HG02623 (cell line): ENCODE results near the gene C1QTNF6.

Experiments used
- ATAC-seq: cut with Tn5 transposase; IDR thresholded peaks from one replicate; pipeline ENCODE4 v1.9.1; 2021; ENCODE audit warnings: moderate library complexity; ENCODE audit not compliant: unreplicated experiment

Gene C1QTNF6

DNA sequence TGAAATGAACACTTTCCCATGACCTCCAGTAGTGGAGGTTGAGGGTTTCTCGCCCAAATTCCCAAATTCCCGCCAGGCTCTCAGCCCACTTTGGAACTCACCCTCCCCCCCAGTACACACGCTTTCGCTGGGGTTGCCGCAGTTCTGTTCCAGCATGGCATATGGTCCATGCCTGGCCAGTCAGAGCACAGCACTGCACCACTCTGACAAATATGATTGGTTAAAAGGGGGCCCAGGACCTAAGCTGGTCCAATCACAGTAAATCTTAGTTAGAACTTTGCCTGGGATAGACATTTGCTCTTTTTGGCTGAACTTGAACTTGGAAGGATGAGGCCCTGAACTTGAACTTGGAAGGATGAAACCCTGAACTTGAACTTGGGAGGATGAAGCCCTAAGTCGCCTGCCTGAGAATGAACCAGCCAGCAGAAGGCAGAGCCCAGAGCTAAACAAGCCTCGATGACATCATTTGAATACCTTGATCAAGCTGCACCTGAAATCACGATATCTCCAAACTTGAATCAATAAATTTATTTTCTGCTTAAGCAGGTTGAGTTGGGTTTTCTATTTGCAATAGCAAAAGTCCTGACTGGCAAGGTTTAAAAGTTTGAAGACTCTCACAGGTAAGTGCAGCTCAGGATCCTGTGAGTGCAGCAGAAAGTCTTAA lies 36.8 kb upstream of the C1QTNF6 start:
- ATAC-seq, result no peak

DNA sequence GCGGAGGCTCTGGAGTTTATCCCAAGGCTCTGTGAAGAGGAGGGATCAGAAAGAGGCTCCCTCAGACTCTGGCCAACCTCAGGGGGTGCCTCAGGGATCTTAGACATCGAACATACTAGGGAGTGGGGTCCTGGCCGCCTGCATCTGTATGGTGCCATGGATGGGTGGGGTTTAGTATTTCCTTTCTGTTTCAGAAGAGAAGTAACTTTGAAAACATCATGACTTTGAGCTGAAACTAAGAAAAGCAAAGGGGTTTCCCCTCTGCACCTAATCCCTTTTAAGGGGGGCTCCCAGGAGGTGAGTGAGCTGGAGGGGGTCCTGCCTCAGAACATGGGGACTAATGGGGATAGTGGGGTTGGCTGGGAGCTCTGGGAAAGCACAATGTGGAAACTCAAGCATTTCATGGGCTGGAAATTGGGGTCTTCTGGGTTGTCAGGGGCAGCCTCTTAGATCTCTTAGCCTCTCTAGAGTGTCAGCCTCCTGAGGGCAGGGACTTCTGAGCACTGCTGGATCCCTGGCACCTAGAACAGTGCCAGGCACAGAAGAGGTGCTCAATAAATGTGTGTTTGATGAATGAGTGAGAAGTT lies 36.0 kb upstream of the C1QTNF6 start:
- no peak for ATAC-seq

DNA sequence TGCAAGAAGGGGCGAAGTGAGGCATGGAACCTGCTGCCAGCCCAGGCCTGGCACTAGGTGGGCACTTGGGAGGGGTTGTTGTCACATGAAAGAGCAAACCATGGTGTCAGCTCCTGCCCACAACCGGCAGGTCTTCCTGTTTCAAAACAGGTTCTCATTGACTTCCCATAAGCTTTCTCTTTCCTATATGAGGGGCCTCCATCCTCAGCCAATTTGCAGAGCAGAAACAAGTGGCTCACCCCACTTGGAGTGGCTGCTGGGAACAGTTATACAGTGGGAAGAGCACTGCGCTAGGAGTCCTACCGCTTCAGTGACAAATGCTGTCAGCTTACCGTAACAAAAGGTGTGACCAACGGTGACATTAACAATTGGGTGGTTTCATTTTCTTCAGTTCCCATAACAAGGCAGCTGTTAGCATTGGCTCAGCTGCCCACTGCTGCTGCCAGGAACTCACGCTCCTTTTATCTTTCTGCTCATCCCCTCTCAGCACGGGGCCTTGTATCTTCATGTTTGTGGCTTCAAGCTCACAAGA lies 34.5 kb upstream of the C1QTNF6 start:
- no peak for ATAC-seq

DNA sequence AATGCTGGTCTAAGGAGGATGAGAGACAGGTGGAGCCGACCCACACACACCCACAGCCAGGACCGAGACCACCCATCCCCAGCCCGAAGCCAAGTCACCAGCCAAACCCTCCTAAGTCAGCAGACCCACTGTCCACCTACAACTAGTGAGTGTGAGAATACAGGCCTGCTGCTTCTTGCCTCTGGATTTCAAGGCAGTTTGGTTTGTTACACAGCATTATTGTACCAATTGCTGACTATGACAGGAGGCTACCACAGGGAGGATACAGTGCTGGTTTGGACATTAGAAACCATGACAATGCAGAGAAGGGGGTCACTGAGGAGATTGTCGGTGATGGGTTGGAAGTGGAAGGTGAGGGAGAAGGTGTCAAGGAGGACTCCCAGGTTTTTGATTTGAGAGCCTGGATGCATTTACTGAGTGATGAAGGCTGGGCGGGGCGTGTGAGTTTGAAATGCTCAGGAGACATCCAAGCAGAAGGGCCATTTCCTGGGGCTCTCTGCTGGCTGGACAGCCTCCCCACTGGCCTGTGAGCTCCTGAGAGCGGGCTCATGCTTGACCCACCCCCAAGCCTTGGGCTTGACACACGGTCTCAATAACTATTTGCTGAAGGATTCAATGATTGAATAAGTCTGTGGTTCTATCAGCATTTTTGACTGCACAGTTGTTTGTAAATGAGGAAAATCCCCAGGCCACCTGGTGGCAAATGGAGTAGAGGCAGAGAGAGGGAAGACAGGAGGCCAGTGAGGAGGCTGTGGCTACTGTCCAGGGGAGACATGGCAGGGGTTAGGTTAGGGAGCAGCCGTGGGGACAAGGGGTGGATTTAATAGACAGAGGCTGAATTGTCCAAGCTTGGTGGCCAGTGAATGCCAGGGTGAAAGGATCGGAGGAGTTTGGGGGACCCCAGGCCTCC lies 33.6 kb upstream of the C1QTNF6 start:
- no peak for ATAC-seq

DNA sequence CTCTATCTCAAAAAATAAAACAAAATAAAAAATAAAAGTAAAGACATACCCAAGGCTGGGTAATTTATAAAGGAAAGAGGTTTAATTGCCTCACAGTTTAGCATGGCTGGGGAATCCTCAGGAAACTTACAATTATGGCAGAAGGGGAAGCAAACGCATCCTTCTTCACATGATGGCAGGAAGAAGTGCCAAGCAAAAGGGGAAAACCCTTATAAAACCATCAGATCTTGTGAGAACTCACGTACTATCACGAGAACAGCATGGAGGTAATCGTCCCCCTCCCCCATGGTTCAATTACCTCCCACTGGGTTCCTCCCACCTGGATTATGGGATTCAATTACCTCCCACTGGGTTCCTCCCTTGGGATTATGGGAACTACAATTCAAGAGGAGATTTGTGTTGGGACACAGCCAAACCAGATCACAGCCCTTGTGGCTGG lies 32.5 kb upstream of the C1QTNF6 start:
- no peak for ATAC-seq

DNA sequence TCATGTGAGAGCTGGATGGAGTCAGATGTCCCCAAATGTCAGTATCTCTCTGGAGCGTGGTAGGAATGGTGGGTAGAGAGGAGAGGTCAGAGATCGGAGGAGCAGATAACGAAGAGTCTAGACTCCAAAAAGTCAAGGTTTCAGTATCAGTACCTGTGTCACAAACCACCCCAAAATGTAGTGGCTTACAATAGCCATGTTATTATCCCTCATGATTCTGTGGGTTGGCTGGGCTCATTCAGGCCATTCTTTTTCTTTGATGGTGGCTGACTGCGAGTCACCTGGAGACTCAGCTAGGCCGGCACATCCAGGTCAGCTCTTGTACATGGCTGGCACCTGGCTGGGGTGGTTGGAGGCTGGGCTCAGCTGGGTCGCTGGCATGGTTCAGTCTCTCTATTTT lies 31.5 kb upstream of the C1QTNF6 start:
- ATAC-seq, result no peak

DNA sequence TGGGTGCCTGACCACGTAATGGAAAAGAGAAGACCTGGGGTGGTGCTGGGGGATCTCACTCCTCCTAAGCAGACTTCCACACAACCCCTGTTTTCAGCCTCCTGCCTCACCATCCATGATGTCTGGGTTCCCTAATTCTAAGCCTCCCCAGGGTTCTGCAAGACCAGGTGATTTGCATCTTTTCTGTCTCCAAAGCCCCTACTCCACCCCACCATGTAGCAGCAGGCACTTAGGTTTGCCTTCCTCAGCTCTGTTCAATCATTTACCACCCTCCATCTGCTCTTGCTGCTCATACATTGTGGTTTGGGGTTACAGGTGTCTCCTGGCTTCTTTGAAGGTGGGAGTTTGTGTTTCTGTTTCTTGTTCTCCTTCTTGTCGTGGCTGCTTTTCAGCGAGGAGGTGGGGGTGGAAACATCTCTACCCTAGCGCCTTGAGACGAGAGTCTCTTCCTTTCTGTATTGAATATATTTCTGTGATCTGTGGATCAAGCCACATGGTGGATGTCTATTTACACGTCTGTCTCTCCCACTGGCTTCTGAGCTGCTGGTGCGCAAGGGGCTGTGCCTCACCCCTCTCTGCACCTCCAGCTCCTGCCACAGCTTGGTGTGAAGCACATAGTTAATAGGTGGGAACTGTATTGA lies 30.8 kb upstream of the C1QTNF6 start:
- peak; percentile 70 for ATAC-seq

DNA sequence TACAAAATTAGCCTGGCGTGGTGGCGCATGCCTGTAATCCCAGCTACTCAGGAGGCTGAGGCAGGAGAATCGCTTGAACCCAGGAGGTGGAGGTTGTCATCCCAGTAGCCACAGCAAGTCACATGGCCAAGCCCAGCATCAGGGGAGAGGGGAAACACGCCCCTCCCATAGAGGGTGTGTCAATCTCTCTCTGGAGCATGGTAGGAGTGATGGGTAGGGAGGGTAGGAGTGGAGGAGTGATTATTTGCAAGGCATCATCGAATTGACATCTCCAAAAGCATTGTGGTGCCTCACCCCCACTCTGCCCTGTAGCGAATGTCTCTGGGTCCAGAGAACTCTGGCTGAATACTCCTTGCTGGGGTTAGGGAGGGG lies 30.3 kb upstream of the C1QTNF6 start:
- peak; percentile 18 for ATAC-seq

DNA sequence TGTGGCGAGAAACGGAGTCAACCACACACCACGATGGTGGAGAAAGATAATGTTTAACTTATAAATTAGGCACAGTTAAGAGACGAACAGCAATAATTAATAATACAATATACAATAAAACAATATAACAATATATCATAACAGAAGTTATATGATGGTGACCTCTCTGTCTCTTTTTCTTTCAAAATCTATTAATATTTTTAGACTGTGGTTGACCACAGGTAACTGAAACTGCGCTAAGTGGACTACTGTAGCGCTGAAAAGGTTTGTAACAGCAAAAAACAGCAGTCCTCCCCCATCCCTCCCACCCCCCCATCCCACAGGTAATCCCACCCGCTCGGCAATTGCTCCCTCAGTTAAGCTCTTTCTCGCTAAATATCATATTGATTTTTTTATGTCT lies 27.8 kb upstream of the C1QTNF6 start:
- ATAC-seq, result no peak

DNA sequence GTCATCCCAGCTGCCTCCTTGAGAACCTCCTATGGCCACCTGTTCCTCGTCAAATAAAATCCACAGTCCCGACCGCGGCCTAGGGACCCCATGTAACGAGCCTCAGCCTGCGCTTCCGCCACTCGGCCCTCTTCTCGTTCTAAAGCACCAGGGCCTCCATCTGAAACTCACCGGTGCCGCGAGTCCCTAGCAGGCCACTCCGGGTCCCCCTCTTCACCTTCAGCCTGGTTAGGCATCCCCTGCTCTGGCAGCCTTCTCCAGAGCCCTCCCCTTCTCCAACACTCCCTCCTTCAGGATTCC lies 26.6 kb upstream of the C1QTNF6 start:
- ATAC-seq, result no peak

DNA sequence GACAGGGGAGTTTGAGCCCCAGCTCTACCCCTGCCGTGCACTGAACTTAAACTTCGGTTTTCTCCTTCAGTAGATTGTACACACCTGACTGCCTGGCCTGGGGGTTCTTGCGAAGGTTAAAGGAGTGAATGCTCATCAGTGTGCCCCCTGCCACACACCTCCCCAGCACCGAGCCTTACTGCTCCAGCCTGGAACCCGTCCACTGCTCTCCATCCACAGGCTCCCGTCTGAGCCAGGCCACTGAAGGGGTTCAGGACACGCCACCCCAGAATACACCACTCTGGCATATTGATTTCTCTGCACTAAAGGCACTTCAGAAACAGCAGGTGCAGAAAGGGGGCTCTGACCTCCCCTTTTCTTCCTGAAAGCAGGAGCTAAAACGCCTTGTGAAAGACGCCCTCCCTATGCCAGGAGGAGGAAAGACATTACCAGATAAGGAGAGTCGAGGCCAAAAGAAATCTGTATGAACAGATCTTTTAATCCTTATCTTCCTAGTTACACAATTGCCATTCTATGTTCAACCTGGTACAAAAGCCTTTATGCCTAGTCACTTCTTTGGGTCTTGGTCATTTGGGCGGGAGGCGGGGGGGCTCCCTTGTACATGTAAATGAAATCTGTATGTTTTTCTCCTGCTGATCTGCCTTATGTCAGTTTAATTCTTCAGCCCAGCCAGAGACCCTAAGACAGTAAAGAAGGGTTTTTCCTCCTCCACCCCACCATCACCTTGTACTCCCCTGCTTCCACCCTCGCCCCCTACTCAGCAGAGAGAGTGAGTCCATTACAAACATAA lies 26.1 kb upstream of the C1QTNF6 start:
- ATAC-seq, result no peak

DNA sequence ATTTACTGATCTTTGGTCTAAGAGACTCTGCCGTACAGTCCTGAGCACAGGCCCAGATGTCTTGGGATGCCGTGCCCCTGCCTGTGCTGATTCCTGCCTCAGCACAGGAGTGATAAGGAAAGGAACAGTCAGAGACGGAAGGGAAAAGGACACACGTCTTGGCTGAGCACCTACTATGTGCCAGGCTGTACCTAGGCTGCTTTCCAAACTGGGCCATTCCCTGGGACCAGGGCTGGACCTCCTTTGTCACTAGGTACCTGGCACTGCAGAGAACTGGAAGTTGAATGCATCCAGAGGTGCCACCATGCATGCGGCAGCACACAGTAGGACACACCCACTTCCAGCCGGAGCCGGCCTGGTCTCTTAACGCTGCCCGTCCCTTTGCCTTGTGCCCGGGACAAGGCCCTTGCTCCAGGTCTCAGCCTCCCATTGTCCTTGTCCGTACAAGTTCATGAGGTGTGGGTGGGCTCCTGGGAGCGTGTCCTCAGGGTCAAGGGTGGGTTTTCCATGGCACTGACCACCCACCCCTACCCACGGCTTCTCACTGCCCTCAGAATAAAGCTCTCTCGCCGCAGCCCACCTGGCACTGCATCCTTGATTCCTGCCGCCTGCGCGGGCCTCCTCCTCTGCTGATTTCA lies 25.3 kb upstream of the C1QTNF6 start:
- no peak for ATAC-seq

DNA sequence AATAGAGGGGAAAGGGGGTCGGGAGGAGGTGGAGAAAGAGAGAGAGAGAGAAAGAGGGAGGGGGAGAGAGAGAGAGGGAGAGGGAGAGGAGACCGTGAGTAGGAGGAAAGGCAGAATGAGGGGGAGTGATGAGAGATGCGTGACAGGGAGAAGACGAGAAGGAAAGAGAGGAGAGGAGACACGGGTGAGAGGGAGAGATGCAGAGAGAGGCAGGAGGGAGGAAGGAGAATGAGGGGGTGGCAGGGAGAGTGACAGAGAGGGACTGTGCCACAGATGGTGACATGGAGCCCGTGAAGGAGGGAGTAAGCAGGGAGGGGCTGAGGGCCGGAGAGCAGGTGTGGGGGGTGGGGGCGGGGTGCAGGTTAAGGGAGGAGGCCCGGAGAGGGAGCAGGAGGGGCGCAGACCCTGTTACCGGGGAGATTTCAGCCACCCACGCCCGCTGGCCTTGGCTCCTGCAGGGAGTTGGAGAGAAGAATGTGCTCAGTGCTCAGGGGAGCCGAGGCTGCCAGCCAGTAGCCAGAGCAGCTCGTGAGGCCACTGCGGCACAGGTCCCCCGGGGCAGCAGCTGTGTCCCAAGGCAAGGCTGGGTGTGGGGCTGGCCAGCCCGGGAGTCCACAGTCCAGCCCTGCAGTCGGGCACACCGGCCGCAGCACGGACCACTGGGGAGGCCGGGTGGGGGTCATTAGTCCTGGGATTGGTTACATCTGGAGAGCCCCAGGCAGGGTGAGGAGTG lies 24.3 kb upstream of the C1QTNF6 start, which contains the start of gene SSTR3:
SSTR3 (minus strand) TSS at position 304 of the 733 bp plus-strand sequence. CDS start 4,674 bp downstream, outside the sequence.
- no peak for ATAC-seq

DNA sequence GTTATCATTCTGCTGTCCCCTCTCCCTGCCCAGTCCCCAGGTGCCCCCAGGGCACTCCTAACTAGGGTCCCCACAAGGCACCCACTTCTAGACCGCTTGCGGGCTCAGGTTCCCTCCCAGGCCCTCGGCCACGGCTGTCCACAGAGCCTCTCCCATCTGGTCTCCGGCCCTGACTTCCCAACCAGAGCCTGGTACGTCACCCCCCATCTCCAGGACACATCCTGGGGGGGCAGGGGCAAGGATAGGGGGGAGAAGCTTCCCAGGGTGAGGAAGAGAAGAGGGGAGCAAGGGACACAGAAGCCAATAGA lies 23.8 kb upstream of the C1QTNF6 start:
- no peak for ATAC-seq

DNA sequence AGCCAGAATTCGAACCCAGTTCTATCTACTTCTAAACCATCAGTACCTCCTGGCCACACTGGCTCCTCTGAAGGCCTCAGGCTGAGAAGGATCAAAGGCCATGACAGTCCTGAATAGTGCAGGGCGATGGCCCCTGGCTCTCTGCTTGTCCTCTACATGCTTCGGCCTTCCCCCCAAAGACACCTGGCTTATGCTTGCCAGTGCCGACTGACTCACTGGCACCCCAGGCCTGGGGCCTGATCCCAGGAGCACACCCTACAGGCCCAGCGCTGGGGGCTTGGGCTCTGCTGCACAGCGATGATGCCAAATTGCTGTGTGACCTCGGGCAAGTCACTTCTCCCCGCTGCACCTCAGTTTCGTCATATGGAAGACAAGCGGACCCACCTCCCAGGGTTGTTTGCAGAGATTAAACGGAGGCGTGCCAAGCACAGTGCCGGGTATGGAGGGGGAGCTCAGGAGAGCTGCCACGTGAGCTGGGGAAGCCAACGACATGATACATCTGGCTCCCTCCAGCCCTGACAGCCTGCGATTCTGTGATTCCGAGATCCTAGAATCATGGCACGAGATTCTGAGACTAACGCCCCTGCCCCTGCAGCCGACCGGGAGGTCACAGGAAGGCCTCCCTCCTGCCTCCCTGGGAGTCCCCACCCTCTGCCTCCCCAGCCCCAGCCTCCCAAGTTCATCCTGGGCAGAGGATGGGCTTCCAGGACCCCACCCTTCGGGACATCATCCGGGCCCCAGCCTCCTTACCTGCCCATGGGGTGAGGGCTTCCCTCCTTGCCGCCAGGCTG lies 23.2 kb upstream of the C1QTNF6 start:
- no peak for ATAC-seq

DNA sequence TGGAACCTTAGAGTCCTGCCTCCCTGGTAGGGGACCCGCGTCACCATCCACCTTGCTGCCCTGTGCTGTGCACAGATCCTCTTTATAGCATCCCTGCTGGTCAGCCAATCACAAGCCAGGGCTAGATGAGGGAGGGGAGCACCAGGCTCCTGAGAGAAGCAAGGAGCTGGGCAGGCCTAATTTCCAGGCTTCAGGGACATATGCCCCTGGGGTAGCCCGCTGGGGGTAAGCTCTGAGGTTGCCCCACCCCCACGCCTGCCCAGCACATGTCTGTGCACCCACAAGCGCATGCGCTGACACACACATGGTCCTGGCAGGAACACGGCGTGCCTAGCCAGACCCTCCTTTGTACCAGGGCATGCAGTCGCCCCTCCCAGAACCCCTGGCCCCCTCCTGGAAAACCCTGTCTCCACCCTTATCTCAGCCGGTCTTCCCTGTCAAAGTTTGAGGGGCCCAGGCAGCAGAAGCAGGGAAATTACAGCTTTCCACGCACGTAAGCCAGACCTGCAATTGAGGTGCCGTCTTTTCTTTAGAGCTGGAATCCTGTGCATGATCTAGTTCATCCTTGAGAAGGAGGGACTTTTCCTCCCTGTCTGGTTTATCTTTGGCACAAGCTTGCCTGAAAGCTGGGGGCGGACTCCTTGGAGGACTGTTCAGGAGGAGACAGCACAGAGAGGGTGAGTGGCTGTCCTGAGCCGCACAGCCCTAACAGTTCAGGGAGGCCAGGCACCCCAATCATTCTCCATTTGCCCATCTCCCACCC lies 22.2 kb upstream of the C1QTNF6 start:
- no peak for ATAC-seq

DNA sequence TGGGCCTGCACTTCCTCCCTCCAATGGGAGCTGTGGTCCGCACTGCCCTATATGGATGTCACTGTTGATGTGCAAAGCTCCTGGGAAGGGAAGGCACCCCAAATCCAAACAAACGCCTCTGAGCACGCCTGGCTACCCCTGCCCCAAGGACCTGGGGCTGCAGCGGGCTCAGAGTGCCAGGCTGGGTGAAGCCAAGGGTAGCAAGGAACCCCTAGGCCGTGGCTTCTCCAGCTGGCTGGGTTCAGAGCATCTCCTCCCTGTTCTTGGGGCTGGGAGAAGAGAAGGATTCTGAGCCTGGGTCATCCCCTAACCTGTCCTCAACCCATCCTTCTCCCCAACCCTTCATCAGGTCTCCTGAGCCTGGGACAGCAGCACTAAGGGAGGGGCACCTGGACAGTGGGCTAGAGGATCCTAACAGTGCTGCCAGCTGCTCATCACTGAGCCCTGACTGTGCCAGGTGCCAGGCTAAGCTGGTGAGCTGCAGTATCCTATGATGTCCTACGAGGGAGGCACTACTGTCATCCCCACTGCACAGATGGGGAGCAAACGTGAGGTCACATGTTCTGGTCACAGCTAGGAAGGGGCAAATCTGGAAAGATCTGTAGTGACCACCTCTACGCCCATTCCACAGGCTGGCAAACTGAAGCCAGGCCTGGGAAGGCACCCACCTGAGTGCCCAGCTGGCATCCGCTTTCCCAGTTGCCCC lies 21.2 kb upstream of the C1QTNF6 start:
- no peak for ATAC-seq
